ENCODE data around the gene TMED6. TPM values are rescaled to one million over a fixed set of nuclear protein-coding genes. Genes with fewer than 3 reads are reported as not detected.

The TMED6 gene
- total RNA-seq, 1 donor from 2014 or later, result not detected

GRCh38 chr16:69381231-69381630 lies 29.6 kb upstream of the TMED6 start:
- Histone ChIP-seq H3K9me3 (ENCODE audit: control insufficient read depth in 3 of 3, low read length in 3 of 3) (no peaks in the 10 kb centered on the region), H3K36me3 (ENCODE audit: control insufficient read depth in 3 of 3, insufficient read depth in 3 of 3, low read length in 3 of 3) (peaks cover 23 to 50% (median 24%) of the 10 kb centered on the region in 3 donors), H3K27me3 (ENCODE audit: control insufficient read depth in 3 of 3, insufficient read depth in 3 of 3, low read length in 3 of 3) (no peaks in the 10 kb centered on the region), H3K4me1 (ENCODE audit: control insufficient read depth in 3 of 3, insufficient read depth in 3 of 3, low read length in 3 of 3) (peaks cover 8 to 11% (median 8%) of the 10 kb centered on the region in 3 donors), H3K27ac (ENCODE audit: low read depth, low read length) (no peak overlapping the region), H3K9ac (ENCODE audit: low read depth in 1 of 3, low read length in 3 of 3) (no peak overlapping the region), H3K4me3 (ENCODE audit: low read length in 3 of 3) (no peak overlapping the region)

DNA sequence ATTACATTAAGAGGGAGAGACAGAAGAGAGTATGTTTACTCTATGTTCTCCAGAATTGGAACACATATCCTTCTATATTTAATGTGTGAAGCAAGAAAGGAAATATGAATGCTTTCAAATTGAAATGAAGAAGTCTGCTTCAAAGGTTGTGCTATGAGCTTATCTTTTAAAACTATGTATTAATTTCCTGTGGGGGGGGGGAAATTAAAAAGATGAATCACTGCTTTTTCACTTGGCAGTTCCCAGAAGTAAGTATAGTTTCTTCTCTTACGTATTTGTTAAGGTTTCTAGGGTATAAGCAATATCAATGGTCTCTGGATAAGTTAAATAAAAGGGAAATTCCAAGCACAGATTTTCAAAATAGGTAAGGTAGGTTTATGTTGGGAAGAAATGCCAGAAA lies 27.2 kb upstream of the TMED6 start:
- Histone ChIP-seq H3K9me3 (ENCODE audit: control insufficient read depth in 3 of 3, low read length in 3 of 3) (no peaks in the 10 kb centered on the region), H3K4me1 (ENCODE audit: control insufficient read depth in 3 of 3, insufficient read depth in 3 of 3, low read length in 3 of 3) (no peaks in the 10 kb centered on the region), H3K36me3 (ENCODE audit: control insufficient read depth in 3 of 3, insufficient read depth in 3 of 3, low read length in 3 of 3) (peaks cover 18 to 46% (median 24%) of the 10 kb centered on the region in 3 donors), H3K27me3 (ENCODE audit: control insufficient read depth in 3 of 3, insufficient read depth in 3 of 3, low read length in 3 of 3) (no peaks in the 10 kb centered on the region), H3K27ac (ENCODE audit: low read depth, low read length) (no peak overlapping the region), H3K9ac (ENCODE audit: low read depth in 1 of 3, low read length in 3 of 3) (no peak overlapping the region), H3K4me3 (ENCODE audit: low read length in 3 of 3) (no peak overlapping the region)

- no peaks in the 10 kb centered on the region for H3K9me3 ChIP-seq (ENCODE audit: control insufficient read depth in 3 of 3, low read length in 3 of 3)
- H3K4me3 ChIP-seq (ENCODE audit: low read length in 3 of 3), result no peak overlapping the region
- H3K36me3 ChIP-seq (ENCODE audit: control insufficient read depth in 3 of 3, insufficient read depth in 3 of 3, low read length in 3 of 3), result peaks cover 14 to 43% (median 23%) of the 10 kb centered on the region in 3 donors
- H3K27ac ChIP-seq (ENCODE audit: low read depth, low read length), result no peak overlapping the region
- no peak overlapping the region for H3K9ac ChIP-seq (ENCODE audit: low read depth in 1 of 3, low read length in 3 of 3)
- H3K4me1 ChIP-seq (ENCODE audit: control insufficient read depth in 3 of 3, insufficient read depth in 3 of 3, low read length in 3 of 3), result no peaks in the 10 kb centered on the region
- no peaks in the 10 kb centered on the region for H3K27me3 ChIP-seq (ENCODE audit: control insufficient read depth in 3 of 3, insufficient read depth in 3 of 3, low read length in 3 of 3)
Measured at GRCh38 chr16:69378036-69378435, 26.4 kb upstream of the TMED6 start.

DNA sequence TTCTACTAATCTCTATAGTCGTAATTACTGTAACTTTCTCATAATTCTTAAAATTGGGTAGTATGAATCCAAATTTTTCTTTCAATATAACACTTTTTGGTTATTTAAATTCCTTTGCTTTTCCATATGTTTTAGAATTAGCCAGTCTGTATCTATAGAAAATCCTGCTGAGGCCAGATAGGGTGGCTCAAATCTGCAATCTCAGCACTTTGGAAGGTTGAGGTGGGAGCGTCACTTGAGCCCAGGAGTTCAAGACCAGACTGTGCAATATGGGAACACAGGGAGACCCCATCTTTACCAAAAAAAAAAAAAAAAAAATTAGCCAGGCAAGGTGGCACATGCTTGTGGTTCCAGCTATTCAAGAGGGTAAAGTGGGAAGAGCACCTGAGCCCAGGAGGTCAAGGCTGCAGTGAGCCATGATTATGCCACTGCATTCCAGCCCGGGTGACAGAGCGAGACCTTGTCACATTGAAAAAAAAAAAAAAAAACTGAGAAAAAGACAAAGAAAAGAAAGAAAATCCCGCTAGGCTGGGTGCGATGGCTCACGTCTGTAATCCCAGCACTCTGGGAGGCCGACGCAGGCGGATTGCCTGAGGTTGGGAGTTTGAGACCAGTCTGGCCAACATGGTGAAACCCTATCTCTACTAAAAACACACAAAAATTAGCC lies 24.9 kb upstream of the TMED6 start:
- Histone ChIP-seq H3K27ac (ENCODE audit: low read depth, low read length) (no peak overlapping the region), H3K36me3 (ENCODE audit: control insufficient read depth in 3 of 3, insufficient read depth in 3 of 3, low read length in 3 of 3) (peaks cover 8 to 36% (median 11%) of the 10 kb centered on the region in 3 donors), H3K4me3 (ENCODE audit: low read length in 3 of 3) (no peak overlapping the region), H3K9me3 (ENCODE audit: control insufficient read depth in 3 of 3, low read length in 3 of 3) (no peaks in the 10 kb centered on the region), H3K27me3 (ENCODE audit: control insufficient read depth in 3 of 3, insufficient read depth in 3 of 3, low read length in 3 of 3) (no peaks in the 10 kb centered on the region), H3K9ac (ENCODE audit: low read depth in 1 of 3, low read length in 3 of 3) (no peak overlapping the region), H3K4me1 (ENCODE audit: control insufficient read depth in 3 of 3, insufficient read depth in 3 of 3, low read length in 3 of 3) (no peaks in the 10 kb centered on the region)

- no peaks in the 10 kb centered on the region for H3K9me3 ChIP-seq (ENCODE audit: control insufficient read depth in 3 of 3, low read length in 3 of 3)
- H3K4me3 ChIP-seq (ENCODE audit: low read length in 3 of 3), result no peak overlapping the region
- H3K36me3 ChIP-seq (ENCODE audit: control insufficient read depth in 3 of 3, insufficient read depth in 3 of 3, low read length in 3 of 3), result peaks cover 25 to 41% (median 29%) of the 10 kb centered on the region in 3 donors
- no peaks in the 10 kb centered on the region for H3K27me3 ChIP-seq (ENCODE audit: control insufficient read depth in 3 of 3, insufficient read depth in 3 of 3, low read length in 3 of 3)
- H3K27ac ChIP-seq (ENCODE audit: low read depth, low read length), result no peak overlapping the region
- H3K4me1 ChIP-seq (ENCODE audit: control insufficient read depth in 3 of 3, insufficient read depth in 3 of 3, low read length in 3 of 3), result no peaks in the 10 kb centered on the region
- no peak overlapping the region for H3K9ac ChIP-seq (ENCODE audit: low read depth in 1 of 3, low read length in 3 of 3)
Measured at GRCh38 chr16:69373019-69373418, 21.4 kb upstream of the TMED6 start.

DNA sequence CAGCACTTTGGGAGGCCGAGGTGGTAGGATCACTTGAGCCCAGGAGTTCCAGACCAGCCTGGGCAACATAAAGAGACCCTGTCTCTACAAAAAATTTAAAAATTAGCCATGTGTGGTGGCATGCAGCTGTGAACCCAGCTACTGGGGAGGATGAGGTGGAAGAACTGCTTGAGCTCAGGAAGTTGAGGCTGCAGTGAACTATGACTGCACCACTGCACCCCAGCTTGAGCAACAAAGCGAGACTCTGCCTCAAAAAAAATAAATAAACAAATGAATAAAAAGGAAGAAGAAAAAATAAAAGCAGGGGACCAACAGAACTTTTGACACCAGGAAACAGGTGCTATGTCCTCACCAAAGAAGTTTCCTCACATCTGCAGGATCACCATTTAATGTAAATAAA lies 20.0 kb upstream of the TMED6 start:
- Histone ChIP-seq H3K4me1 (ENCODE audit: control insufficient read depth in 3 of 3, insufficient read depth in 3 of 3, low read length in 3 of 3) (no peaks in the 10 kb centered on the region), H3K27me3 (ENCODE audit: control insufficient read depth in 3 of 3, insufficient read depth in 3 of 3, low read length in 3 of 3) (no peaks in the 10 kb centered on the region), H3K36me3 (ENCODE audit: control insufficient read depth in 3 of 3, insufficient read depth in 3 of 3, low read length in 3 of 3) (peaks cover 37 to 51% (median 37%) of the 10 kb centered on the region in 3 donors), H3K9me3 (ENCODE audit: control insufficient read depth in 3 of 3, low read length in 3 of 3) (no peaks in the 10 kb centered on the region), H3K4me3 (ENCODE audit: low read length in 3 of 3) (no peak overlapping the region), H3K27ac (ENCODE audit: low read depth, low read length) (no peak overlapping the region), H3K9ac (ENCODE audit: low read depth in 1 of 3, low read length in 3 of 3) (no peak overlapping the region)

DNA sequence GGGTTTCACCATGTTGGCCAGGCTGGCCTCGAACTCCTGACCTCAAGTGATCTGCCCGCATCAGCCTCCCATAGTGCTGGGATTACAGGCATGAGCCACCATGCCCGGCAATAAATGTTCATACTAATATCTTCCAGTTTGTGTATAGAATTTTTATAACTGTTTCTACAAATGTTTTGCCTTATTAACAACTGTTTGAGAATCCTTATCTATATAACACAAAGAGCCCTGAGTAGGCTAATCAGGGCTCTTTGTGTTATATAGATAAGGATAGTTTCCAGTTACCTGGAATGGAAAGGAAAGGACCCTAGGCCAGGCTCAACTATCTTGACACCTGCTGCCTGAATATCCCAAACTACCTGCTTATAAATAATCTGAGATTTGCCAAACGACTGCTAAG lies 17.3 kb upstream of the TMED6 start:
- peaks cover 53 to 70% (median 58%) of the 10 kb centered on the region in 3 donors for H3K36me3 ChIP-seq (ENCODE audit: control insufficient read depth in 3 of 3, insufficient read depth in 3 of 3, low read length in 3 of 3)
- no peaks in the 10 kb centered on the region for H3K27me3 ChIP-seq (ENCODE audit: control insufficient read depth in 3 of 3, insufficient read depth in 3 of 3, low read length in 3 of 3)
- H3K9ac ChIP-seq (ENCODE audit: low read depth in 1 of 3, low read length in 3 of 3), result no peak overlapping the region
- H3K4me1 ChIP-seq (ENCODE audit: control insufficient read depth in 3 of 3, insufficient read depth in 3 of 3, low read length in 3 of 3), result no peaks in the 10 kb centered on the region
- no peak overlapping the region for H3K4me3 ChIP-seq (ENCODE audit: low read length in 3 of 3)
- H3K27ac ChIP-seq (ENCODE audit: low read depth, low read length), result no peak overlapping the region
- H3K9me3 ChIP-seq (ENCODE audit: control insufficient read depth in 3 of 3, low read length in 3 of 3), result no peaks in the 10 kb centered on the region

- H3K4me3 ChIP-seq (ENCODE audit: low read length in 3 of 3), result no peak overlapping the region
- no peaks in the 10 kb centered on the region for H3K27me3 ChIP-seq (ENCODE audit: control insufficient read depth in 3 of 3, insufficient read depth in 3 of 3, low read length in 3 of 3)
- H3K4me1 ChIP-seq (ENCODE audit: control insufficient read depth in 3 of 3, insufficient read depth in 3 of 3, low read length in 3 of 3), result no peaks in the 10 kb centered on the region
- H3K27ac ChIP-seq (ENCODE audit: low read depth, low read length), result no peak overlapping the region
- H3K36me3 ChIP-seq (ENCODE audit: control insufficient read depth in 3 of 3, insufficient read depth in 3 of 3, low read length in 3 of 3), result peaks cover 56 to 70% (median 60%) of the 10 kb centered on the region in 3 donors
- no peaks in the 10 kb centered on the region for H3K9me3 ChIP-seq (ENCODE audit: control insufficient read depth in 3 of 3, low read length in 3 of 3)
- no peak overlapping the region for H3K9ac ChIP-seq (ENCODE audit: low read depth in 1 of 3, low read length in 3 of 3)
Measured at GRCh38 chr16:69367980-69368379, 16.4 kb upstream of the TMED6 start.

GRCh38 chr16:69366431-69366830 lies 14.8 kb upstream of the TMED6 start:
- H3K36me3 ChIP-seq (ENCODE audit: control insufficient read depth in 3 of 3, insufficient read depth in 3 of 3, low read length in 3 of 3), result peaks cover 57 to 64% (median 58%) of the 10 kb centered on the region in 3 donors
- no peak overlapping the region for H3K9ac ChIP-seq (ENCODE audit: low read depth in 1 of 3, low read length in 3 of 3)
- no peaks in the 10 kb centered on the region for H3K4me1 ChIP-seq (ENCODE audit: control insufficient read depth in 3 of 3, insufficient read depth in 3 of 3, low read length in 3 of 3)
- H3K4me3 ChIP-seq (ENCODE audit: low read length in 3 of 3), result no peak overlapping the region
- no peaks in the 10 kb centered on the region for H3K27me3 ChIP-seq (ENCODE audit: control insufficient read depth in 3 of 3, insufficient read depth in 3 of 3, low read length in 3 of 3)
- no peak overlapping the region for H3K27ac ChIP-seq (ENCODE audit: low read depth, low read length)
- no peaks in the 10 kb centered on the region for H3K9me3 ChIP-seq (ENCODE audit: control insufficient read depth in 3 of 3, low read length in 3 of 3)

DNA sequence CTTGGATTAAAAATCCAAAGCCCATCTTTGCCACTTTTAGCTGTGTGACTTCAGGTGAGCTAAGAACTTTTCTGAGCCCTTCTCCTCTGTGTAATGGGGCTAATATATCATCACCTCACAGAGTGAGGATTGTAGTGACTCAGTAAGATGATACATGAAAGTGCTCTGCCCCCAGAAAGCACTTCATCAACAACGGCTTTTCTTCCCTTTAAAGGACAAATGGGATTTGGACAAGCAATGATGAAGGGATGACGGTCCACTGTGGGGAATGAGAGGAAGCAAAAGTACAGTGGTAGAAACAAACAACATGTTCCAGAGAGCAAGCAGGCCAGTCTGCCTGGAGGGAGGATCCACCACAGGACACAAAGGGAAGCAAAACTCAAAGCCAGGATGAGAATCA lies 14.3 kb upstream of the TMED6 start:
- H3K27me3 ChIP-seq (ENCODE audit: control insufficient read depth in 3 of 3, insufficient read depth in 3 of 3, low read length in 3 of 3), result no peaks in the 10 kb centered on the region
- H3K9me3 ChIP-seq (ENCODE audit: control insufficient read depth in 3 of 3, low read length in 3 of 3), result no peaks in the 10 kb centered on the region
- H3K36me3 ChIP-seq (ENCODE audit: control insufficient read depth in 3 of 3, insufficient read depth in 3 of 3, low read length in 3 of 3), result peaks cover 58 to 67% (median 60%) of the 10 kb centered on the region in 3 donors
- no peak overlapping the region for H3K9ac ChIP-seq (ENCODE audit: low read depth in 1 of 3, low read length in 3 of 3)
- no peaks in the 10 kb centered on the region for H3K4me1 ChIP-seq (ENCODE audit: control insufficient read depth in 3 of 3, insufficient read depth in 3 of 3, low read length in 3 of 3)
- H3K27ac ChIP-seq (ENCODE audit: low read depth, low read length), result no peak overlapping the region
- H3K4me3 ChIP-seq (ENCODE audit: low read length in 3 of 3), result no peak overlapping the region

All from skeletal muscle tissue (tissue), 4 donors.